Common myeloid progenitor, CD34-positive (primary cell): ENCODE results near the gene RRP1.

Experiments used
- CTCF ChIA-PET: fragments of 350-600 bp; sonication (Branson Sonifier 250); formaldehyde crosslinking; loops from one replicate; lab custom pipeline; 2021; ENCODE audit warnings: antibody characterized with exemption; lab: Charles Lee
- POLR2A ChIA-PET: fragments of 350-600 bp; sonication (Branson Sonifier 250); formaldehyde crosslinking; loops from one replicate; lab custom pipeline; 2021; ENCODE audit warnings: antibody characterized with exemption; lab: Charles Lee
- DNase-seq, 3 donors: peaks; one replicate each; pipeline versions ENCODE4 v3.0.0 to v3.0.0-alpha.2; 2013
- H3K27ac ChIP-seq, 2 experiments: 1 replicate in 1 of 2; 2 replicates in 1 of 2; pipeline ENCODE4 v1.7.0; 2013; ENCODE audit warnings: inconsistent platforms in 2 of 2, low read length in 2 of 2, mild to moderate bottlenecking in 2 of 2, low read depth in 1 of 2, moderate library complexity in 1 of 2; ENCODE audit not compliant: severe bottlenecking in 2 of 2, insufficient read depth in 1 of 2, poor library complexity in 1 of 2
- H3K27me3 ChIP-seq, 5 experiments: replicated peaks in 2 of 5; 1 replicate in 3 of 5; 2 replicates in 2 of 5; pipeline versions ENCODE4 v1.6.1 to v1.7.0; 2013; ENCODE audit warnings: low read length in 4 of 5, mild to moderate bottlenecking in 2 of 5, moderate library complexity in 2 of 5, inconsistent platforms in 1 of 5; ENCODE audit not compliant: insufficient read depth in 5 of 5, control insufficient read depth in 4 of 5
- H3K36me3 ChIP-seq, 4 experiments: 1 replicate in 2 of 4; 2 replicates in 2 of 4; pipeline versions ENCODE4 v1.6.1 to v1.7.0; 2013; ENCODE audit warnings: low read length in 3 of 4, control low read depth in 1 of 4, mild to moderate bottlenecking in 1 of 4; ENCODE audit not compliant: control insufficient read depth in 4 of 4, insufficient read depth in 4 of 4
- H3K4me1 ChIP-seq, 4 experiments: 1 replicate in 3 of 4; 2 replicates in 1 of 4; pipeline versions ENCODE4 v1.6.1 to v1.7.1; 2013; ENCODE audit warnings: low read length in 3 of 4, mild to moderate bottlenecking in 3 of 4, control low read depth in 1 of 4, inconsistent platforms in 1 of 4, moderate library complexity in 1 of 4; ENCODE audit not compliant: control insufficient read depth in 4 of 4, insufficient read depth in 4 of 4; ENCODE audit errors: control extremely low read depth in 1 of 4
- H3K4me3 ChIP-seq, 7 experiments: 1 replicate in 4 of 7; 2 replicates in 3 of 7; pipeline versions ENCODE4 v1.5.1 to v1.7.0; 2013; ENCODE audit warnings: mild to moderate bottlenecking in 7 of 7, low read length in 6 of 7, moderate library complexity in 6 of 7, inconsistent platforms in 2 of 7, low read depth in 2 of 7, control low read depth in 1 of 7; ENCODE audit not compliant: insufficient read depth in 4 of 7, control insufficient read depth in 1 of 7; ENCODE audit errors: extremely low read depth in 1 of 7
- H3K9me3 ChIP-seq, 5 experiments: 1 replicate in 4 of 5; 2 replicates in 1 of 5; pipeline versions ENCODE4 v1.6.1 to v1.7.1; 2013; ENCODE audit warnings: low read length in 4 of 5, mild to moderate bottlenecking in 2 of 5, inconsistent platforms in 1 of 5, low read depth in 1 of 5, moderate library complexity in 1 of 5; ENCODE audit not compliant: control insufficient read depth in 4 of 5, insufficient read depth in 2 of 5; ENCODE audit errors: control extremely low read depth in 1 of 5
- WGBS: methylation state at CpG from one replicate; pipeline ENCODE4 v1.1.5; 2013; ENCODE audit not compliant: insufficient coverage; 5-methylcytosine and 5-hydroxymethylcytosine counted together

Gene RRP1

GRCh38 chr21:43777953-43778352, 11.4 kb upstream of the RRP1 start:
- Histone ChIP-seq H3K4me1 (peaks cover 0 to 28% (median 19%) of the 10 kb centered on the region in 4 experiments), H3K9me3 (no peaks in the 10 kb centered on the region), H3K36me3 (peaks cover 2 to 17% (median 10%) of the 10 kb centered on the region in 4 experiments), H3K27me3 (no peaks in the 10 kb centered on the region), H3K27ac (no peak overlapping the region), H3K4me3 (no peak overlapping the region)
- 92% methylated on average over 4 of the region's 5 CpGs for WGBS
- POLR2A ChIA-PET, result no interaction called here
- DNase-seq, result no peak
- CTCF ChIA-PET, result interaction anchor here (1.1 to 2.9 kb wide), 2 partner anchors 9 to 10 kb away, joined by 3 to 11 read pairs; no protein-coding TSS in a partner anchor

- H3K27ac ChIP-seq, result no peak overlapping the region
- H3K4me1 ChIP-seq, result peaks cover 0 to 34% (median 21%) of the 10 kb centered on the region in 4 experiments
- DNase-seq, result peak in 2 of 3 donors; percentile 25 to 46
- ChIA-PET POLR2A (no interaction called here), CTCF (interaction anchor here (1.1 to 2.9 kb wide), 2 partner anchors 9 to 10 kb away, joined by 3 to 11 read pairs; no protein-coding TSS in a partner anchor)
- WGBS, result 76% methylated on average over 15 of the region's 20 CpGs
- peaks cover 0 to 10% (median 4%) of the 10 kb centered on the region in 4 experiments for H3K36me3 ChIP-seq
- no peak overlapping the region for H3K4me3 ChIP-seq
- no peaks in the 10 kb centered on the region for H3K9me3 ChIP-seq
- no peaks in the 10 kb centered on the region for H3K27me3 ChIP-seq
Observed at GRCh38 chr21:43778469-43779335, 10.7 kb upstream of the RRP1 start.

- no peak for DNase-seq
- no peaks in the 10 kb centered on the region for H3K27me3 ChIP-seq
- H3K36me3 ChIP-seq, result no peaks in the 10 kb centered on the region
- no peak overlapping the region for H3K27ac ChIP-seq
- POLR2A ChIA-PET, result interaction anchor here (0.5 kb wide), 1 partner anchor 261 kb away, joined by 6 read pairs; no protein-coding TSS in a partner anchor
- no peak overlapping the region for H3K4me3 ChIP-seq
- CTCF ChIA-PET, result interaction anchor here (2.9 kb wide), 1 partner anchor 10 kb away, joined by 11 read pairs; no protein-coding TSS in a partner anchor
- H3K4me1 ChIP-seq, result peaks cover 0 to 33% (median 21%) of the 10 kb centered on the region in 4 experiments
- H3K9me3 ChIP-seq, result no peaks in the 10 kb centered on the region
- WGBS, result 100% methylated on average over 2 of the region's 5 CpGs
Observed at GRCh38 chr21:43779660-43780059, 9.7 kb upstream of the RRP1 start.

- ChIA-PET POLR2A (no interaction called here), CTCF (no interaction called here)
- Histone ChIP-seq H3K4me3 (no peak overlapping the region), H3K36me3 (no peaks in the 10 kb centered on the region), H3K4me1 (peaks cover 0 to 23% (median 9%) of the 10 kb centered on the region in 4 experiments), H3K27ac (no peak overlapping the region), H3K9me3 (no peaks in the 10 kb centered on the region), H3K27me3 (no peaks in the 10 kb centered on the region)
- 84% methylated on average over 6 of the region's 6 CpGs for WGBS
- DNase-seq, result no peak
Observed at GRCh38 chr21:43781846-43782245, 7.5 kb upstream of the RRP1 start.

GRCh38 chr21:43782431-43783097, 6.8 kb upstream of the RRP1 start:
- CTCF ChIA-PET, result no interaction called here
- H3K4me3 ChIP-seq, result no peak overlapping the region
- DNase-seq, result no peak

GRCh38 chr21:43783098-43783700, 6.2 kb upstream of the RRP1 start:
- ChIA-PET CTCF (interaction anchor here (1.0 to 1.1 kb wide), 2 partner anchors 55 to 231 kb away, joined by 3 read pairs; no protein-coding TSS in a partner anchor), POLR2A (no interaction called here)
- Histone ChIP-seq H3K27me3 (no peaks in the 10 kb centered on the region), H3K27ac (no peak overlapping the region), H3K36me3 (no peaks in the 10 kb centered on the region), H3K9me3 (no peaks in the 10 kb centered on the region), H3K4me1 (peaks cover 0 to 23% (median 9%) of the 10 kb centered on the region in 4 experiments), H3K4me3 (no peak overlapping the region)
- DNase-seq, result no peak
- WGBS, result 84% methylated on average over 14 of the region's 17 CpGs

More at GRCh38 chr21:43782431-43783097, 6.8 kb upstream of the RRP1 start:
- POLR2A ChIA-PET, result no interaction called here
- Histone ChIP-seq H3K36me3 (no peaks in the 10 kb centered on the region), H3K27ac (no peak overlapping the region), H3K27me3 (no peaks in the 10 kb centered on the region), H3K9me3 (no peaks in the 10 kb centered on the region), H3K4me1 (peaks cover 0 to 23% (median 9%) of the 10 kb centered on the region in 4 experiments)
- WGBS, result 100% methylated on average over 3 of the region's 5 CpGs
